MCF 10A (cell line): ENCODE measurements around the gene PDE4DIP. TPM values are rescaled to one million over a fixed set of nuclear protein-coding genes. Genes with fewer than 3 reads are reported as not detected.
"Not testable (repeated sequence)": the region's sequence is repeated elsewhere in the genome, so short reads cannot be mapped to it uniquely, and the experiment has no call there.

Source experiments
- BruUV-seq: library from RNA; stranded (reverse); fragments of 400-500 nt; replicated peaks from 2 replicates; lab custom pipeline; 2021; lab: Mats Ljungman, UMichigan
- CTCF ChIA-PET: fragments of 300-600 bp; sonication (Branson Sonifier 250); formaldehyde crosslinking; extraction: SDS; loops from one replicate; lab custom pipeline; 2021; ENCODE audit warnings: antibody characterized with exemption, inconsistent platforms; lab: Yijun Ruan, JAX
- POLR2A ChIA-PET: fragments of 300-600, 350-650 bp; sonication (Branson Sonifier 250); formaldehyde crosslinking; extraction: SDS; loops from one replicate; lab custom pipeline; 2020; ENCODE audit warnings: antibody characterized with exemption, inconsistent platforms; lab: Yijun Ruan, JAX
- DNase-seq: peaks from one replicate; pipeline ENCODE4 v3.0.0-alpha.2; 2018; ENCODE audit not compliant: unreplicated experiment
- H3K27ac Mint-ChIP-seq: one replicate; pipeline ENCODE4 v1.8.0; 2022; ENCODE audit warnings: mild to moderate bottlenecking, low read depth, mixed read lengths; ENCODE audit not compliant: unreplicated experiment
- H3K27me3 Mint-ChIP-seq: one replicate; pipeline ENCODE4 v1.8.0; 2022; ENCODE audit warnings: mixed read lengths; ENCODE audit not compliant: insufficient read depth, unreplicated experiment
- H3K36me3 Mint-ChIP-seq: one replicate; pipeline ENCODE4 v1.8.0; 2022; ENCODE audit warnings: mild to moderate bottlenecking, moderate library complexity, mixed read lengths; ENCODE audit not compliant: insufficient read depth, unreplicated experiment
- H3K4me1 Mint-ChIP-seq: one replicate; pipeline ENCODE4 v1.8.0; 2022; ENCODE audit warnings: mixed read lengths; ENCODE audit not compliant: insufficient read depth, unreplicated experiment
- H3K4me3 Mint-ChIP-seq: one replicate; pipeline ENCODE4 v1.8.0; 2022; ENCODE audit warnings: mild to moderate bottlenecking, moderate library complexity, mixed read lengths; ENCODE audit not compliant: unreplicated experiment
- H3K9me3 Mint-ChIP-seq: one replicate; pipeline ENCODE4 v1.8.0; 2022; ENCODE audit warnings: mixed read lengths; ENCODE audit not compliant: unreplicated experiment
- intact Hi-C: fragments of 100-400 bp; cut with micrococcal nuclease; formaldehyde crosslinking; loops from 2 replicates; pipeline ENCODE4 v1.14.1; 2022
- total RNA-seq: library from RNA; stranded (reverse); gene quantifications from 2 replicates; pipeline ENCODE4 v1.2.3, GENCODE V29; 2022

Gene PDE4DIP
- total RNA-seq, 1 experiment from 2014 or later = 79.6 TPM

DNA sequence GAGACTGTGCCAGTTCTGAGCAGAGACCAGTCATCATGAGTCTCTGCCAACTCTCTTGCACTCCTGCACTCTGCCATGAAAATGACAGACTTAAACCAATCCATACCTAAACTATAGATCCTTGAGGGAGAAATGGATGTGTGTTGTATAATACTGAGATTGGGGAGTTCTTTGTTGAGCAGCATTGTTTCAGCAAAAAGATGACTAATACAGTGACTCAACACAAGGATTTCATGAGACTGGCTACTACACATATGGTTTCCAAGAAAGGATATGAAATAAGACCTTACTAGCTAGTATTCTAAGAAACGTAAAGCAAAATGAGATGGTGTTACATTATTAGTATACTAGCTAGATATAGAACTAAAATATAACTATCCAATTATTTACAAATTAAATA, 3.0 kb upstream of the PDE4DIP start:
- H3K4me3 Mint-ChIP-seq, H3K36me3 Mint-ChIP-seq, H3K4me1 Mint-ChIP-seq, BruUV-seq, POLR2A ChIA-PET, DNase-seq, H3K27ac Mint-ChIP-seq, CTCF ChIA-PET, H3K9me3 Mint-ChIP-seq, H3K27me3 Mint-ChIP-seq, intact Hi-C loops: not testable (repeated sequence)

DNA sequence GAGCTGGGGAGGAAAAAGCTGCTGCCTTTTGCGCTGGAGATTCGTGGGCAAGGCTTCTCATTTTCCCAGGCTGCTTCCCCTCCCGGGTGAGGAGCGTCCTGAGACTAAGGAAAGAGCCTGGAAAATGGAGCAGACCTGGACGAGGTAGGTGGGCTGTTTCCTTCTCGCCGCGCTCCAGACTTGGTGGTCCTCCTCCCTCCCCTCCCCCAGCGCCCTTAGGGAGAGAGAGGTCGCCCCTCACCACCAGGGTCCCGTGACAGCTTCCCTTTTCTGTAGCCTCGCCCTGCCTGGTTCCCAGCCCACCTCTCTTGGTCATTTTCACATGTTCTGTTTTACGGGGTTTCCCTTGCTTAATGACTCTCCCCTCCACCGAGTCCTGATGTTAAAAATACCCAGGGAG, 423 bp downstream of the PDE4DIP start:
- intact Hi-C loops, POLR2A ChIA-PET, H3K9me3 Mint-ChIP-seq, H3K4me1 Mint-ChIP-seq, CTCF ChIA-PET, H3K27ac Mint-ChIP-seq, H3K4me3 Mint-ChIP-seq, H3K27me3 Mint-ChIP-seq, BruUV-seq, DNase-seq, H3K36me3 Mint-ChIP-seq: not testable (repeated sequence)

DNA sequence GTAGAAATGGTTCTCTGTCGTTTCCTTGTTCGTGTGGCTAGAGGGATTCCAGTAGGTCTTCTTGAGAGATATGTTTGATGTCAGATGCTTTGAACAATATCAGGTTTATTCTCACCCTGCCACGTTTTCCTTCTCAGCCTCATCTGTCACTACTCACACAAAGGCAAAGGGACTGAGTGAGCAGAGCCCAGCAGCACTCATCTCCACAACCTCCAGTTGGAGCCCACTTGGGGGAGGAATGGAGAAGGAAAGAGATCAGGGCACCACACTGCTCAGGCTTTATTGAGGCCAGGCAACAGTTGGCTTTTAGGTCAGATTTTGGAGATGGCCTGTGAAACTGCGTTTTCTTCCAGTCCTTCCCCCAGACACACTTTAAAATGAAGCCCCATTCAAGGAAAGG, 840 bp downstream of the PDE4DIP start:
- DNase-seq, H3K4me1 Mint-ChIP-seq, H3K27ac Mint-ChIP-seq, H3K36me3 Mint-ChIP-seq, BruUV-seq, intact Hi-C loops, POLR2A ChIA-PET, H3K4me3 Mint-ChIP-seq, CTCF ChIA-PET, H3K27me3 Mint-ChIP-seq, H3K9me3 Mint-ChIP-seq: not testable (repeated sequence)

DNA sequence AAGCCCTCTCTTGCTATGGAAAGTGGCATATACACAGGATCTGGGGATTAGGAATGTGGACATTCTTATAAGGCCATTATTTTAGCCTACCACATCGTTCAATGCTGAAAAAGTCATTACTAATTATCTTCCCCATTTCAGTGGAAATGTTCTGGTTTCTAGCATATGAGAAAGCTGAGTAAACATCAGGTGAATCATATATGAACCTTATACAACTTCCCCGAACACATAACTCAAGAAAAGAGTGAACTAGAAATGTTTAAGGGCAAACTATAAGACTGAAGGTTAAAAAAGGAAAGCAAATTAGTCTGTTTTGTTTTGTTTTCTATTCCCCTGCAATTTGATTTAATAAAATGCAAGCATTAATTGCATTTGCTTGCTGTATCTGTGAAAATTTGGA, 6.1 kb downstream of the PDE4DIP start:
- BruUV-seq, H3K4me1 Mint-ChIP-seq, H3K36me3 Mint-ChIP-seq, POLR2A ChIA-PET, H3K27ac Mint-ChIP-seq, H3K4me3 Mint-ChIP-seq, H3K9me3 Mint-ChIP-seq, H3K27me3 Mint-ChIP-seq, intact Hi-C loops, CTCF ChIA-PET, DNase-seq: not testable (repeated sequence)

DNA sequence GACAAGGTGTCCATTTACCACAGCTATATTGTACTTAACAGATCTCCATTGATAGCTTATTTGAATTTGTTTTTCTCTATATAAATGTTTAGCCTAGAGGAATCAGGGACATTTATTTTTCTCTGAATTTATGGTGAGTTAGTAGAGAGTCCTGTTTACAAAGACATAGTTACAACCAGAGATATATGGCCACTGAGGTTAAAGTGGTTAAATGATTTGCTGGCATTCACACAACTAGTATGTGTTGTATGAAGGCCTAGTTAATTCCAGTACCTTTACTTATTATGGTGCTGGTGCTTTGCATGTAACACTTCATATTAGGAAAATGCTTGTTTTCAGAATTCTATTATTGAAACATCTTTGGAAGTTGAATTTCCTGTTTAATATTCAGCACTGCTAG, 6.6 kb downstream of the PDE4DIP start:
- H3K27me3 Mint-ChIP-seq, intact Hi-C loops, H3K4me1 Mint-ChIP-seq, H3K4me3 Mint-ChIP-seq, H3K9me3 Mint-ChIP-seq, BruUV-seq, CTCF ChIA-PET, H3K36me3 Mint-ChIP-seq, H3K27ac Mint-ChIP-seq, POLR2A ChIA-PET, DNase-seq: not testable (repeated sequence)

DNA sequence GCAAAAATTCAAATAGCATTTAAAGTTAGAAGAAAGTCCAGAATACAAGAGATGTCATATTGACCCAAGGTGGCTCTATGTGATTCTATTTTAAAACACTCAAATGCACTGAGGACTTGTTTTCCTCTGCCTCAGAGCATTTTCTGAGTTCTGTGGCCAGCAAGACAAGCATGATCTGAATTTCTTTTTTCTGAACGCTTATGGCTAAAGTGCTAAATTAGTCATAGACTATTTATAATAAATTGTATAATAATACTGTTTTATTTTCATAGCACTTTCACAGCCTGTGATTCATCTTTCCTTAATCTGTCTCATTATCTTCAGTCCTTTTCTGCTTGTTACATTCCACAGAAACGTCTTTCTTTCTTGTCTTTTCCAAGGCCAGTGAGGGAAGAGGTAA, 7.5 kb downstream of the PDE4DIP start:
- CTCF ChIA-PET, H3K9me3 Mint-ChIP-seq, BruUV-seq, H3K27ac Mint-ChIP-seq, H3K4me3 Mint-ChIP-seq, H3K4me1 Mint-ChIP-seq, intact Hi-C loops, H3K36me3 Mint-ChIP-seq, H3K27me3 Mint-ChIP-seq, POLR2A ChIA-PET, DNase-seq: not testable (repeated sequence)

GRCh38 chr1:148853363-148853762, 9.1 kb downstream of the PDE4DIP start:
- H3K27me3 Mint-ChIP-seq, intact Hi-C loops, DNase-seq, H3K4me3 Mint-ChIP-seq, H3K9me3 Mint-ChIP-seq, H3K27ac Mint-ChIP-seq, BruUV-seq, POLR2A ChIA-PET, H3K4me1 Mint-ChIP-seq, H3K36me3 Mint-ChIP-seq, CTCF ChIA-PET: not testable (repeated sequence)

GRCh38 chr1:148854063-148854462, 9.8 kb downstream of the PDE4DIP start:
- DNase-seq, H3K27me3 Mint-ChIP-seq, H3K27ac Mint-ChIP-seq, POLR2A ChIA-PET, intact Hi-C loops, CTCF ChIA-PET, H3K4me3 Mint-ChIP-seq, H3K36me3 Mint-ChIP-seq, H3K4me1 Mint-ChIP-seq, BruUV-seq, H3K9me3 Mint-ChIP-seq: not testable (repeated sequence)

- DNase-seq, POLR2A ChIA-PET, BruUV-seq, H3K36me3 Mint-ChIP-seq, H3K4me3 Mint-ChIP-seq, H3K9me3 Mint-ChIP-seq, H3K27me3 Mint-ChIP-seq, CTCF ChIA-PET, H3K27ac Mint-ChIP-seq, H3K4me1 Mint-ChIP-seq, intact Hi-C loops: not testable (repeated sequence)
Measured at GRCh38 chr1:148855367-148855766, 11.1 kb downstream of the PDE4DIP start.

DNA sequence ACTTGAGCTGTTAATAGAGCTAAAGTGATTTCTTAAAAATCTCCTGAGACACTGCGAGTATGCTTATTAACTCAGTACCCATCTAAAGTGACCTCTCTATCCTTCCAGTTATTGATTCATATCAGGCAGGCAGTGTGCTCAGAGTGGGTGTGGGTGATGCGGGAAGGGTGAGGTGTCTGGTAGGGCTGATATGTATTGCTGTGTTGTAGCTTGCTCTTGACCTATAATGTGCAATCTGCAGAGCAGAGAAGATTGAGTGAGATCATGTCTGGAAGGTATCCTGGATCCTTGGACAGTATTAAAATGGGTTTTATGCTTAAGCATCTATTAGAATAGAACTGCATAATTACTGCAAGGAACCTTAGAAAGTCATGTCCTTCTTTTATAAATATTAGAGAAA, 15.8 kb downstream of the PDE4DIP start:
- H3K36me3 Mint-ChIP-seq, H3K9me3 Mint-ChIP-seq, H3K27me3 Mint-ChIP-seq, CTCF ChIA-PET, H3K4me1 Mint-ChIP-seq, POLR2A ChIA-PET, H3K27ac Mint-ChIP-seq, BruUV-seq, DNase-seq, H3K4me3 Mint-ChIP-seq, intact Hi-C loops: not testable (repeated sequence)
